ENCODE measurements around the gene RBM17. TPM values are rescaled to one million over a fixed set of nuclear protein-coding genes. Genes with fewer than 3 reads are reported as not detected.
"Not testable (repeated sequence)": the region's sequence is repeated elsewhere in the genome, so short reads cannot be mapped to it uniquely, and the experiment has no call there.

Gene RBM17
- total RNA-seq, 2 donors from 2014 or later, result 58.6 to 80.3 TPM

- intact Hi-C loops (cut with DNase I), result loop anchor here in 1 of 2 donors (10.0 kb wide), 1 partner anchor 104 kb away; the partner anchor contains the start of gene PFKFB3
- no peak for ATAC-seq
- DNase-seq, result no peak
These were observed 11.5 kb downstream of the RBM17 start for GRCh38 chr10:6100370-6100769.

GRCh38 chr10:6101181-6101580, 12.3 kb downstream of the RBM17 start:
- ATAC-seq (no peak), DNase-seq (no peak)
- intact Hi-C loops (cut with DNase I), result loop anchor here in 1 of 2 donors (10.0 kb wide), 1 partner anchor 104 kb away; the partner anchor contains the start of gene PFKFB3

DNA sequence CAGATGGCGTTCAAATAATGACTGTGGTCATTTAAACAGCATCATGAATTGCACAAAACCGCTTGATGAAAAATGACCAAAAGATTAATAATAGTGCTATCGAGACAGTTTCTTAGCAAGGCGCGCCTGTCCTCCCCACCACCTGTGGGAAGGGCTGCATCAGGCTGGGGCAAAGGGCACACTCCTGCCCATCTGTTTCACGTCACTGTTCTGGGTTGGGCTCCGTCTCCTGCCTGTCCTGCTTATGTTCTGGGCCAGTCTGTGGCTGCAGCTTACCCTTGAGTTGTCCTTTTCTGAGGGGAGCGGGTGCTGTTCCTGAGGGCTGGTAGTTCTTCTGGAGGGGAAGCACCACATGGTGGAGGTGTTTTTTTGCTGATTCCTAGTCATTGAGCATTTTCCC, 13.3 kb downstream of the RBM17 start:
- no peak for ATAC-seq
- DNase-seq, result no peak
- intact Hi-C loops (cut with DNase I), result loop anchor here in 1 of 2 donors (10.0 kb wide), 1 partner anchor 103 kb away; the partner anchor contains the start of gene PFKFB3

GRCh38 chr10:6103591-6103990, 14.8 kb downstream of the RBM17 start:
- DNase-seq (no peak), ATAC-seq (no peak)
- intact Hi-C loops (cut with DNase I), result loop anchor here in 1 of 2 donors (10.0 kb wide), 1 partner anchor 101 kb away; the partner anchor contains the start of gene PFKFB3

- ATAC-seq, DNase-seq: not testable (repeated sequence)
- intact Hi-C loops (cut with DNase I), result loop anchor here (5.0 to 10.0 kb wide), 2 partner anchors 45 to 97 kb away; partner anchors contain the start of gene PFKFB3 (in 1 of the 2)
These were observed 18.8 kb downstream of the RBM17 start for GRCh38 chr10:6107616-6108015.

- intact Hi-C loops (cut with DNase I), result loop anchor here (5.0 to 10.0 kb wide), 2 partner anchors 44 to 97 kb away; partner anchors contain the start of gene PFKFB3 (in 1 of the 2)
- DNase-seq (no peak), ATAC-seq (no peak)
These were observed 19.2 kb downstream of the RBM17 start for GRCh38 chr10:6108072-6108471.

DNA sequence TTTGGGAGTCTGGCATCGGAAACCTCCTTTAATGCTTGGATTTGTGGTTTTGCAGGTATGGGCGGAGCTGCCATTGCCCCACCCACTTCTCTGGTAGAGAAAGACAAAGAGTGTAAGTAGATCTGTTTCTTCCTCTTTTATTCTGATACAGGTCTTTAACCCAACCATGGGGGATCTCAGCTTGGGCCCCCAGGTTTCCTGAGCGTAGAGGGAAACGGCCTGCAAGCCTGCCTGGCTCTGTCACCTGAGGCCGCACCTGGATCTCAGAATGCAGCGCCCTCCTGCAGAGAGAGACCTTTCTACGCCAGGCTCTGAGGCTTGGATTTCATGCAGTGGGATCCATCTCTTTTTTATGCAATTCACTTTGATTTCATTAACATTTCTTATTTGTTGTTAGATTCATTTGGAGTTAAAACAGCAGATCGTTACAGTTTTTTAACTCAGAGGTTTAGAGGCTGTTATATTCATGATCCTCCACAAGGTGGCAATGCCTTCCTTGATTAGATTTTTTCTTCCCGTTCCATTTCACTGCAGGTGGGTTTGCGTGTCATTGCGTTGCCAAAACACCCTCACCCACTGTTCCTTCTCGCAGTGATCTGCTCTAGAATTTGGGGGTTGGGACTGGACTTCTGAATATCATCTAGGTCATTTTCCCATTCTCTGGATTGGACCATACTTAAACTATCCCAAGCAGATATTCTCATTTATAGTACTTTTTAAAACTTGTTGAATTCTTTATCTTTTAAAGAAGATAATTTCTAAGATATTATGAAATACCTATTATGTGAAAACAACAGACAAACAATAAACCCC, 20.0 kb downstream of the RBM17 start:
- ATAC-seq (peak; percentile 38 to 48), DNase-seq (no peak)
- intact Hi-C loops (cut with DNase I), result loop anchor here (1.0 to 10.0 kb wide), 3 partner anchors 43 to 292 kb away; partner anchors contain the start of gene PFKFB3 (in 1 of the 2)

DNA sequence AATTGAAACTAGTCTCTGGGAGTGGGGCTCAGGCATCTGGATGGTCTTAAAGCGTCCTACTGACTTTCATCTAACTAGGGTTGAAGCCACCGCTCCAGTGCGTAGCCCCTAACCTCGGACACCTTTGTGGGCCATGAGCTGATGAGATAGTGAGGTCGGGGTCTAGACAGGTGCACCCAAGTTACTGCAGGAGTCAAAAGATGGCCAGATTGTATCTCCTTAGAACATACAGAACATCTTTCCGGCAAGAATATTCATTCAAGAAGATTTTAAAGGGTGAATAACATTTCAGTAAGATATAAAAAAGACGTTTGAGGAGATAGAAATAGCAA, 20.6 kb downstream of the RBM17 start:
- peak in 1 of 2 donors; percentile 26 for ATAC-seq
- DNase-seq, result no peak
- intact Hi-C loops (cut with DNase I), result loop anchor here (1.0 to 10.0 kb wide), 3 partner anchors 43 to 292 kb away; partner anchors contain the start of gene PFKFB3 (in 1 of the 2)

DNA sequence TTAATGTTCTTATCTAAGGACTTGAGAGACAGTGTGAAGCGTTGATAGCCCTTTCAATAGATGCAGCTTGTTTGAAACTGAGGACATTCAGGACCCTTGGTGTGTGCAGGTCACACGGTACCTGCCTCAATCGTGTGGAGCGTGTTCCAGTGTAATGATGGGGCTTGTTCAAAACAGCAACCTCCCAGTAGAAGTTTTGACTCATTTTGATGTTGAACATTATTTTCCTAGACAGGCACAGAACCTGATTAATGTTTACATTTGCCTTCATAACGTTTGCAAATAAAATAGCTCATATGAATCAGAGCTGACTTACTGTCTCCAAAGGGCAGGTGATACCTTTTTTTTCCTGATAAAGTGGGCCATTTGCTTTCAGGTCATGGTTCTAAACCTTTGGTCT, 21.3 kb downstream of the RBM17 start:
- intact Hi-C loops (cut with DNase I), result no loop called here
- no peak for DNase-seq
- ATAC-seq, result no peak

DNA sequence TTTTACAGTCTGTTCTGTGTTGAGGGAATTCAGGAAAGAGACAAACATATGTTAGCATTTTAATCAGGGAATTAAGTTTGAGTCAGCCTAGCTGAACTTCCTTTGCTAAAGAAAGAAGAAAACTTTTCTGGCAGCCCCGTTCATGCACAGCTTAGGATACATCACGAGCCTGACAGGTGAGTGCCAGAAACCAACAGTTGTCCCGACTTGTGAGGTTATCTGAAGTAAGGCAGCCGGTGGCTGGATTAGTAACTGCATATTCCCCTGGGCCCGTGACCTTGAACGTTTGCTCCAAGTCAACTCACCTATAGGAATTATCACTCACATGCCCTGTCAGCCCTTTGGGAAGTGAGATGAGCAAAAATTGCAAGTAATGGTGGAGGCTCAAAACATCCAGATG, 24.1 kb downstream of the RBM17 start:
- no peak for ATAC-seq
- DNase-seq, result no peak
- intact Hi-C loops (cut with DNase I), result no loop called here

GRCh38 chr10:6114299-6114698, 25.5 kb downstream of the RBM17 start:
- intact Hi-C loops (cut with DNase I), result no loop called here
- DNase-seq (no peak), ATAC-seq (no peak)

DNA sequence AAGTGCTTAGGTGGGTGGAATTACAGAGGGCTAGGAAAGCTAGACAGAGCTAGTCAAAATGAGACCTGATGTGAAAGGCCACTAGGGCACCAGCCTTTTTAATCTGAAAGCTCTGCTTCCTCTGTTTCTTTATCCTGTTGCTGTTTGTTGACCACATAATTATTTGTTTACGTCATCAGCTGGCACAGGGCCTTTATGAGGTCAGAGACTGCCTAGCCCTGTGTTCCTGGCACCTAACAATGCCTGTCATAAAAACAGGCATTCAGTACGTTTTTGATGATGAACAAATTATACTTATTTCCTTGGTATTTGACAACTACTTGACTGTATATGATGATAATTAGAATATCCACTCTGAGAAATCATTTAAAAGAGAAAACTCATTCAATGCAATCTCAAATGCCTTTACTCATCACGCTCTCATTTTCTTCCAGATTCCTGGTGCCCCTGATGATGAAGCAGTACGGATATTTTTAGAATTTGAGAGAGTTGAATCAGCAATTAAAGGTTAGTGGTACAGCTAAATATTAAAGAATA, 26.0 kb downstream of the RBM17 start:
- peak in 1 of 2 donors; percentile 54 for ATAC-seq
- intact Hi-C loops (cut with DNase I), result no loop called here
- no peak for DNase-seq

- ATAC-seq (no peak), DNase-seq (no peak)
- intact Hi-C loops (cut with DNase I), result no loop called here
These were observed 26.6 kb downstream of the RBM17 start for GRCh38 chr10:6115411-6115810.

DNA sequence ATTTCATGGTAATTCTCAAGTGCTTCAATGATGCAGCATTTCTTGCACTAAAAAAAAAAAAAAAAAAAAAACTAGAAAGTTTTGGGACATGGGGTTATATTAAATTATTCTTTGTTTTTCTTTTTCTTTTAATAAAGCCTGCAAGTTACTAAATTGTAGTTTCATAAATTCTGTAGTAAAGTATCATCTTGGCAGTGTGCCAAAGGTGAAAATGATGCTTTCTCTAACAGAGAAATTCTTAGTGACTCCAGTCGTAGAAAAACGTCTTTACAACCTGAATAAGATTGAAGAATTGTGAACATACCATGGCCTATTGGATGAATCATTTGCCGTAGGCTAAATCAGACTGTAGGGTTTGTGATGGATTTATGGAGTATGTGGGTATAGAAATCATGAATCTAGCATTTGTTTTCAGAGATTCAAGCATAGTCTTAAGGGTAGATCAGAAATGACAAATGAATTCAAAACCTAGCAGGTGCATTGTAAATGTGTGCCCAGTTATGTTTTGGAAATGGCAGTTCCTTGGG, 27.1 kb downstream of the RBM17 start:
- ATAC-seq (no peak), DNase-seq (no peak)
- intact Hi-C loops (cut with DNase I), result no loop called here

GRCh38 chr10:6116806-6117205, 28.0 kb downstream of the RBM17 start:
- intact Hi-C loops (cut with DNase I), result no loop called here
- DNase-seq, result no peak
- no peak for ATAC-seq

DNA sequence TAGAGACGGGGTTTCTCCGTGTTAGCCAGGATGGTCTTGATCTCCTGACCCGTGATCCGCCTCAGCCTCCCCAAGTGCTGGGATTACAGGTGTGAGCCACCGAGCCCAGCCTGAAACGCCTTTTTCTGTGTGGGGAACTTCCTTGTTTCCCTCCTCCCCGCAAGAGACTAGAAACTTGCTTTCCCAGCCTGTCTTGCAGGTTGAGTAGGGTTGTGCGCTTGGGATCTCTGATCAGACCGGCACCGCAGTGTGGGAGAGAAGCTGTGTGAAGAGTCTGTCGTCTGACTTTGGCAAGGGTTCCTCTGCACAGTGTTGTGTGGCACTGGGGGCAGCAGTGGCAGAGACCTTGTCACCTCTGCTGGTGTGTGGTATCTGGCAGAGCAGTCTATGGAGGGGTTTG, 28.9 kb downstream of the RBM17 start:
- ATAC-seq (no peak), DNase-seq (no peak)
- intact Hi-C loops (cut with DNase I), result no loop called here

DNA sequence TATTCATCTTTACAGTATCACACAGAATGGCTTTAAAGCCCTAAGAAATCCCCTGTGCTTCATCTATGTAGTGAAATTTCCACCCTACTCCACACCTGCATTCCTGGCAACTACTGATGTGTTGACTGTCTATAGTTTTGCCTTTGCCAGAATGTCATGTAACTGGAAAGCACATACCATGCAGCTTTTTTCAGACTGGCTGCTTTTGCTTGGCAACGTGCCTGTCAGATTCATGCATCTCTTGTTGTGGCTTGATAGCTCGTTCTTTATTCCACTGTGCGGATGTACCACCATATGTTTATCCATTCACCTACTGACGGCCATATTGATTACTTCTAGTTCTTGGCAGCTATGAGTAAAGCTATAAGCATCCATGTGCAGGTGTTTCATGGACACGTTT, 30.6 kb downstream of the RBM17 start:
- DNase-seq (no peak), ATAC-seq (no peak)
- intact Hi-C loops (cut with DNase I), result no loop called here

DNA sequence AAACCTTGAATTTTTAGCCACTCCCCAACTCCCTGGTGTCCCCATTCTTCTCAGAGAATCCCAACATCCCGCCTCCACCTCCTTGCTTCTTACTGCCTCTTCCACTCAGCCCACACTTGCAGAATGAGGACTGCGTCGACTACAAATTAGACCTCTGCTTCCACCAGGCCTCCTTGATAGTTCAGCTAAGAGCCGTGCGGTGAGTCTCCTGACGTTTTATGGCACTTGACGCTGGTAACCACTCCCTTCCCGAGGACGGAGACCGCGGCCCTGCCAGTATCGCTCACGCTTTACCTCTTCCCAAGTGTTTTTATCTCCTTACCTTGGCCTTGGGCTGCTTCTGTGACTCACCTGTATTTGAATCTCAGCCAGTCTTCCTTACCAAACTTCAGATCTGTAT, 31.1 kb downstream of the RBM17 start:
- DNase-seq, result no peak
- intact Hi-C loops (cut with DNase I), result no loop called here
- no peak for ATAC-seq

- DNase-seq, result no peak
- intact Hi-C loops (cut with DNase I), result no loop called here
- peak; percentile 28 to 38 for ATAC-seq
These were observed 31.9 kb downstream of the RBM17 start for GRCh38 chr10:6120691-6121090.

DNA sequence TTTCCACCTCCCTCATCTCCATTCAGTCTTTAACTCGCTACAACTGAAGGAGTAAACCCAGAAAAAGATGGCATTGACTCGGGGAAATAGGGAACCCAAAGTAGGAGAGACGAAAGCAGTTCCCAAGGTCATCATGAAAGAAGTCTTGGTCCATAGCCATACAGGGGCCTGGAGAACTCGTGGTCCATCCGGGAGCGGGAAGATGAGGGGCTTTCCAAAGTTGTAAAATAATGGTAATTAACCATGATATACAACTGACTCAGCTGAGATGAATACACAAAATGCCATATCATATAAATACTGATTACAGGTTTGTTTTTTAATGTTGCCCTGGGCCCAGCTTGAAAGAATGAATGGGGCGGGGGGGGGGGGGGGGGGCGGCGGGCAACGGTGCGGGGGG, 32.3 kb downstream of the RBM17 start:
- intact Hi-C loops (cut with DNase I), result no loop called here
- ATAC-seq, result no peak
- DNase-seq, result no peak
